ENCODE data around the gene APPBP2.
A peak's percentile ranks its signal among the peaks of the same experiment; 100 is the strongest.
"Not testable (repeated sequence)": the region's sequence is repeated elsewhere in the genome, so short reads cannot be mapped to it uniquely, and the experiment has no call there.

Gene APPBP2

GRCh38 chr17:60428491-60428890 lies 97.6 kb downstream of the APPBP2 start:
- not testable (repeated sequence) for DNase-seq

- no peak for DNase-seq
Observed at GRCh38 chr17:60426596-60426995, 99.4 kb downstream of the APPBP2 start.

- DNase-seq, result no peak
Observed at GRCh38 chr17:60425626-60426025, 100.4 kb downstream of the APPBP2 start.

GRCh38 chr17:60423865-60424264 lies 102.2 kb downstream of the APPBP2 start:
- DNase-seq, result no peak

GRCh38 chr17:60422162-60422665 lies 103.8 kb downstream of the APPBP2 start, which contains the start of gene CHCT1:
TSS of gene CHCT1 (plus strand) at chr17:60422489. CDS start at chr17:60422593, 104 bp downstream.
- DNase-seq, result no peak

- DNase-seq, result peak; percentile 73
Observed at GRCh38 chr17:60421273-60422161, 104.5 kb downstream of the APPBP2 start.

- not testable (repeated sequence) for DNase-seq
Observed at GRCh38 chr17:60419875-60420274, 106.2 kb downstream of the APPBP2 start.

GRCh38 chr17:60419003-60419402 lies 107.0 kb downstream of the APPBP2 start:
- not testable (repeated sequence) for DNase-seq

- no peak for DNase-seq
Observed at GRCh38 chr17:60416368-60416925, 109.6 kb downstream of the APPBP2 start.

- no peak for DNase-seq
Observed at GRCh38 chr17:60415146-60415545, 110.9 kb downstream of the APPBP2 start.

GRCh38 chr17:60412701-60413100 lies 113.3 kb downstream of the APPBP2 start:
- DNase-seq, result no peak

GRCh38 chr17:60410001-60410400 lies 116.0 kb downstream of the APPBP2 start:
- DNase-seq, result no peak

- no peak for DNase-seq
Observed at GRCh38 chr17:60406887-60407286, 119.2 kb downstream of the APPBP2 start.

- no peak for DNase-seq
Observed at GRCh38 chr17:60403962-60404361, 122.1 kb downstream of the APPBP2 start.

GRCh38 chr17:60403523-60403810 lies 122.6 kb downstream of the APPBP2 start:
- DNase-seq, result no peak

- DNase-seq, result no peak
Observed at GRCh38 chr17:60401819-60402218, 124.2 kb downstream of the APPBP2 start.

- no peak for DNase-seq
Observed at GRCh38 chr17:60398227-60398959, 127.6 kb downstream of the APPBP2 start.

- no peak for DNase-seq
Observed at GRCh38 chr17:60396412-60396811, 129.6 kb downstream of the APPBP2 start.

GRCh38 chr17:60395508-60396065 lies 130.5 kb downstream of the APPBP2 start:
- no peak for DNase-seq

GRCh38 chr17:60393840-60394723 lies 132.0 kb downstream of the APPBP2 start:
- no peak for DNase-seq

Measured in activated gamma-delta T cell treated with Interleukin-2 at 50 U/mL for 16 hours (primary cell).